ENCODE data around the gene CD34.

DNA sequence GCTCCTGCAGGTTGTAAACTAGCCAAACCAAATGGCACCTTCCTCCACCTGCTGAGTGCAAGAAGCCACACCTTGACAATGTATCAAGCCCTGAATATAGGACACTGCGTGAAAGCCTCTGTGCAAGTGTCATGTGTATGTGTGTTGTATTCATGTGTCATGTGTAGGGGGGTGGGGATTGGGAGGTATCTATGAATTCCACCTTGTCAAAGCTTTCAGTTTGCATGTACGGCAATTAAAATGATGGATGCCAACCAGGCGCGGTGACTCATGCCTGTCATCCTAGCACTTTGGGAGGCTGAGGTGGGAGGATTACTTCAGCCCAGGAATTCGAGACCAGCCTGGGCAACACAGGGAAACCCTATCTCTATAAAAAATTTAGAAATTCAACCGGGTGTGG is 19.8 kb downstream of the CD34 start:
- no peak for TF ChIP-seq EZH2 (IDR thresholded peaks at IDR 0.05; ENCODE audit: borderline replicate concordance, low read length)
- no peak for TF ChIP-seq CTCF (IDR thresholded peaks at IDR 0.05; ENCODE audit: low read length)
